GM12878 (cell line): ENCODE results near the gene SLC35F3. TPM values are rescaled to one million over a fixed set of nuclear protein-coding genes. Genes with fewer than 3 reads are reported as not detected.

Experiments used
- ATAC-seq: fragments of 200-7000 bp; cut with Tn5 transposase; 3 replicates; pipeline ENCODE4 v1.9.1; 2020; ENCODE audit warnings: mild to moderate bottlenecking, moderate library complexity
- BruUV-seq: library from RNA; stranded (reverse); fragments of 400-500 nt; replicated peaks from 2 replicates; lab custom pipeline; 2021; lab: Mats Ljungman, UMichigan
- CTCF ChIA-PET: fragments of 300-600 bp; sonication (Branson Sonifier 250); formaldehyde crosslinking; extraction: SDS; loops from one replicate; lab custom pipeline; 2021; ENCODE audit warnings: inconsistent platforms; lab: Yijun Ruan, JAX
- POLR2A ChIA-PET: fragments of 350-600 bp; formaldehyde crosslinking; extraction: SDS; loops from one replicate; lab custom pipeline; 2021; ENCODE audit warnings: inconsistent platforms; lab: Charles Lee
- RAD21 ChIA-PET: fragments of 300-600 bp; sonication (Branson Sonifier 250); formaldehyde crosslinking; loops from one replicate; lab custom pipeline; 2023; ENCODE audit warnings: antibody characterized with exemption; ENCODE audit not compliant: unreplicated experiment; lab: Charles Lee
- SMC1A ChIA-PET: fragments of 300-600 bp; sonication (Branson Sonifier 250); formaldehyde crosslinking; loops from one replicate; lab custom pipeline; 2023; ENCODE audit not compliant: unreplicated experiment, uncharacterized antibody; lab: Charles Lee
- DNase-seq: peaks from one replicate; pipeline ENCODE4 v3.0.0-alpha.2; 2011; ENCODE audit warnings: low read depth, low spot score
- FAIRE-seq: peaks from 3 replicates; lab custom pipeline; 2011; peaks lifted over from hg19 to GRCh38; lab: Jason Lieb, UNC
- H2AFZ ChIP-seq: 2 replicates; pipeline ENCODE4 v1.6.0; 2011; ENCODE audit warnings: low read depth, low read length, control low read depth; ENCODE audit not compliant: control insufficient read depth
- H3K27ac ChIP-seq: 2 replicates; pipeline ENCODE4 v1.5.1; 2011; ENCODE audit warnings: control low read depth; ENCODE audit not compliant: control insufficient read depth, insufficient read depth
- H3K27me3 ChIP-seq, 2 experiments: replicated peaks in 1 of 2; 2 replicates each; pipeline versions ENCODE4 v1.6.0 to v1.6.1; 2011; ENCODE audit warnings: low read length in 1 of 2; ENCODE audit not compliant: control insufficient read depth in 2 of 2, insufficient read depth in 2 of 2
- H3K36me3 ChIP-seq, 2 experiments: 2 replicates each; pipeline ENCODE4 v1.5.1; 2011; ENCODE audit warnings: low read length in 1 of 2; ENCODE audit not compliant: control insufficient read depth in 2 of 2, insufficient read depth in 2 of 2
- H3K4me1 ChIP-seq: 2 replicates; pipeline ENCODE4 v1.6.1; 2011; ENCODE audit warnings: mild to moderate bottlenecking, low read length, moderate library complexity, mixed read lengths; ENCODE audit not compliant: control insufficient read depth, insufficient read depth
- H3K4me2 ChIP-seq: 2 replicates; pipeline ENCODE4 v1.6.0; 2011; ENCODE audit warnings: control low read depth; ENCODE audit not compliant: control insufficient read depth, insufficient read depth
- H3K4me3 ChIP-seq: fragments of 200-600 bp; sonication (generic); 2 replicates; pipeline ENCODE4 v1.5.1; 2016
- H3K79me2 ChIP-seq: 2 replicates; pipeline ENCODE4 v1.6.0; 2011; ENCODE audit warnings: low read length; ENCODE audit not compliant: control insufficient read depth, insufficient read depth
- H3K9ac ChIP-seq: 2 replicates; pipeline ENCODE4 v1.8.0; 2011; ENCODE audit warnings: low read length, control low read depth, mixed read lengths; ENCODE audit not compliant: control insufficient read depth, insufficient read depth
- H3K9me3 ChIP-seq: replicated peaks from 3 replicates; pipeline ENCODE4 v1.5.1; 2011; ENCODE audit warnings: mild to moderate bottlenecking, low read length; ENCODE audit not compliant: control insufficient read depth, insufficient read depth
- H4K20me1 ChIP-seq: 2 replicates; pipeline ENCODE4 v1.6.0; 2011; ENCODE audit not compliant: control insufficient read depth, insufficient read depth
- BMI1 ChIP-seq: fragments of 450-650 bp; IDR thresholded peaks from 2 replicates; pipeline ENCODE4 v1.6.1; 2016; ENCODE audit warnings: mild to moderate bottlenecking, moderate library complexity, borderline replicate concordance
- CBFB ChIP-seq: IDR thresholded peaks from 2 replicates; pipeline ENCODE4 v1.6.1; 2016; ENCODE audit warnings: antibody characterized with exemption, low read depth
- GABPA ChIP-seq: IDR thresholded peaks from 2 replicates; pipeline ENCODE4 v1.6.1; 2014; ENCODE audit warnings: antibody characterized with exemption, low read depth, mild to moderate bottlenecking, inconsistent platforms
- WGBS: methylation state at CpG from one replicate; pipeline ENCODE4 v1.1.6; 2016; ENCODE audit warnings: low lambda C conversion rate; ENCODE audit not compliant: insufficient replicate concordance, insufficient coverage; ENCODE audit errors: missing lambda C conversion rate; 5-methylcytosine and 5-hydroxymethylcytosine counted together
- in situ Hi-C: fragments of 300-500 bp; cut with MboI; formaldehyde crosslinking; loops from 9 replicates; pipeline ENCODE4 v1.14.3; 2018; ENCODE audit warnings: mixed read lengths
- intact Hi-C: fragments of 100-400 bp; cut with micrococcal nuclease; formaldehyde crosslinking; loops from one replicate; pipeline ENCODE4 v1.14.2; 2022; ENCODE audit not compliant: unreplicated experiment
- polyA plus RNA-seq, 11 experiments: library from polyadenylated mRNA; depleted of rRNA in 4 of 11; unstranded in 6 of 11; stranded (reverse) in 5 of 11; fragments of >200 nt; fragmentation: Nextera tagmentation in 4 of 11; fragmentation: Illumina TruSeq in 1 of 11; extraction: Ambion mirVana in 4 of 11; extraction: Trizol in 1 of 11; gene quantifications; 1 replicate in 1 of 11; 2 replicates in 10 of 11; pipeline versions ENCODE4 v1.2.1 to v1.2.3, GENCODE V29; 2011 to 2016; ENCODE audit warnings: inconsistent platforms in 2 of 11, missing spikeins in 2 of 11, low read depth in 1 of 11
- total RNA-seq, 4 experiments: library from RNA; depleted of rRNA in 3 of 4; stranded (reverse); fragments of >200 nt in 3 of 4; fragmentation: Illumina TruSeq in 1 of 4; extraction: Trizol in 1 of 4; gene quantifications; 2 replicates each; pipeline versions ENCODE4 v1.2.1 to v1.2.3, GENCODE V29; 2013 to 2021
- TF ChIP-seq, protein P1 (sequence below): IDR thresholded peaks from 2 replicates; pipeline ENCODE4 v1.6.1; 2012; ENCODE audit warnings: improper control_type of control experiment, low read depth, low read length; ENCODE audit not compliant: insufficient replicate concordance

Gene SLC35F3
- total and polyA plus RNA-seq, 10 of the 15 experiments (the other 5 are each of a cell fraction or from before 2014, with no cell fraction given), result 1.0 to 8.6 (median 5.7) TPM

DNA sequence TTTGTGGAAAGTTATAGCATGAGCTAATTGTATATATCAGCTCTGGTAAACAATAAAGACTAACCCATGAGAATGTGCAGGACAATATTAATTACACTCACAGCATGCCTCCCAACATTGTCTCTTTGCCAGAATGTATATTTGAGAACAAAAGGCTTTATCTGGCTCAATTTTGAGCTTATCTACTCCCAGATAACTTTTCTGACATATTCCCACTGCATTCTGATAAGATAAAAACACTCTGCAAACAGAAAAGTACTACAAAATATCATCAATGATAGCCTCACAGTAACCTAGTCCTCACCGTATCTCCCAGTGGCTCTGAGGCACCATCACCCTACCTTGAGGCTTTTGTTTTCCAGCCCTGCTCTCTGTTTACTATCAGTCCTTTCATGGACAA lies 188.6 kb downstream of the SLC35F3 start:
- Histone ChIP-seq H3K36me3 (no peaks in the 10 kb centered on the region), H3K9ac (no peak overlapping the region), H3K9me3 (no peaks in the 10 kb centered on the region), H3K27me3 (no peaks in the 10 kb centered on the region; a peak in 1 of 4 replicates), H4K20me1 (no peaks in the 10 kb centered on the region), H3K4me3 (no peak overlapping the region), H3K4me2 (no peak overlapping the region), H3K4me1 (no peaks in the 10 kb centered on the region), H3K79me2 (no peaks in the 10 kb centered on the region), H2AFZ (no peak overlapping the region), H3K27ac (no peak overlapping the region)
- POLR2A ChIA-PET, result no interaction called here
- FAIRE-seq, result no peak
- SMC1A ChIA-PET, result no interaction called here
- TF ChIP-seq, protein P1, sequence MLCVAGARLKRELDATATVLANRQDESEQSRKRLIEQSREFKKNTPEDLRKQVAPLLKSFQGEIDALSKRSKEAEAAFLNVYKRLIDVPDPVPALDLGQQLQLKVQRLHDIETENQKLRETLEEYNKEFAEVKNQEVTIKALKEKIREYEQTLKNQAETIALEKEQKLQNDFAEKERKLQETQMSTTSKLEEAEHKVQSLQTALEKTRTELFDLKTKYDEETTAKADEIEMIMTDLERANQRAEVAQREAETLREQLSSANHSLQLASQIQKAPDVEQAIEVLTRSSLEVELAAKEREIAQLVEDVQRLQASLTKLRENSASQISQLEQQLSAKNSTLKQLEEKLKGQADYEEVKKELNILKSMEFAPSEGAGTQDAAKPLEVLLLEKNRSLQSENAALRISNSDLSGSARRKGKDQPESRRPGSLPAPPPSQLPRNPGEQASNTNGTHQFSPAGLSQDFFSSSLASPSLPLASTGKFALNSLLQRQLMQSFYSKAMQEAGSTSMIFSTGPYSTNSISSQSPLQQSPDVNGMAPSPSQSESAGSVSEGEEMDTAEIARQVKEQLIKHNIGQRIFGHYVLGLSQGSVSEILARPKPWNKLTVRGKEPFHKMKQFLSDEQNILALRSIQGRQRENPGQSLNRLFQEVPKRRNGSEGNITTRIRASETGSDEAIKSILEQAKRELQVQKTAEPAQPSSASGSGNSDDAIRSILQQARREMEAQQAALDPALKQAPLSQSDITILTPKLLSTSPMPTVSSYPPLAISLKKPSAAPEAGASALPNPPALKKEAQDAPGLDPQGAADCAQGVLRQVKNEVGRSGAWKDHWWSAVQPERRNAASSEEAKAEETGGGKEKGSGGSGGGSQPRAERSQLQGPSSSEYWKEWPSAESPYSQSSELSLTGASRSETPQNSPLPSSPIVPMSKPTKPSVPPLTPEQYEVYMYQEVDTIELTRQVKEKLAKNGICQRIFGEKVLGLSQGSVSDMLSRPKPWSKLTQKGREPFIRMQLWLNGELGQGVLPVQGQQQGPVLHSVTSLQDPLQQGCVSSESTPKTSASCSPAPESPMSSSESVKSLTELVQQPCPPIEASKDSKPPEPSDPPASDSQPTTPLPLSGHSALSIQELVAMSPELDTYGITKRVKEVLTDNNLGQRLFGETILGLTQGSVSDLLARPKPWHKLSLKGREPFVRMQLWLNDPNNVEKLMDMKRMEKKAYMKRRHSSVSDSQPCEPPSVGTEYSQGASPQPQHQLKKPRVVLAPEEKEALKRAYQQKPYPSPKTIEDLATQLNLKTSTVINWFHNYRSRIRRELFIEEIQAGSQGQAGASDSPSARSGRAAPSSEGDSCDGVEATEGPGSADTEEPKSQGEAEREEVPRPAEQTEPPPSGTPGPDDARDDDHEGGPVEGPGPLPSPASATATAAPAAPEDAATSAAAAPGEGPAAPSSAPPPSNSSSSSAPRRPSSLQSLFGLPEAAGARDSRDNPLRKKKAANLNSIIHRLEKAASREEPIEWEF, result no peak
- TF ChIP-seq GABPA, result no peak
- TF ChIP-seq CBFB, result no peak
- TF ChIP-seq BMI1, result no peak
- no peak for ATAC-seq
- RAD21 ChIA-PET, result no interaction called here
- no TSS peak for BruUV-seq
- intact Hi-C loops (no loop called here), in situ Hi-C loops (no loop called here)
- no peak for DNase-seq
- 100% methylated on average over 1 of the region's 1 CpG for WGBS
- CTCF ChIA-PET, result interaction anchor here (0.6 kb wide), 1 partner anchor 16 kb away, joined by 3 read pairs; no protein-coding TSS in a partner anchor
